ENCODE measurements around the gene IER3. TPM values are rescaled to one million over a fixed set of nuclear protein-coding genes. Genes with fewer than 3 reads are reported as not detected.
"Not testable (repeated sequence)": the region's sequence is repeated elsewhere in the genome, so short reads cannot be mapped to it uniquely, and the experiment has no call there.

The IER3 gene
- total and polyA plus RNA-seq, 9 of the 15 experiments (the other 6 are each of a cell fraction or from before 2014, with no cell fraction given), result 1.5 to 30.0 (median 11.5) TPM

GRCh38 chr6:30756405-30757003 lies 12.2 kb upstream of the IER3 start:
- DNase-seq (ENCODE audit: extremely low read depth in 1 of 4, low spot score in 3 of 4); in situ Hi-C loops (cut with MboI); FAIRE-seq; H2AFZ ChIP-seq (ENCODE audit: low read depth, low read length); H4K20me1 ChIP-seq (replicated peaks; ENCODE audit: control insufficient read depth, insufficient read depth, low read length); H3K27ac ChIP-seq (ENCODE audit: extremely low read depth, low read depth, low read length); H3K4me2 ChIP-seq (ENCODE audit: insufficient read depth, low read length); H3K27me3 ChIP-seq (ENCODE audit: control insufficient read depth in 2 of 2, insufficient read depth in 2 of 2, low read length in 2 of 2); ATAC-seq; intact Hi-C loops (cut with micrococcal nuclease); H3K9ac ChIP-seq (ENCODE audit: insufficient read depth in 1 of 2, low read depth in 2 of 2, low read length in 2 of 2); BruUV-seq (replicated peaks); H3K9me1 ChIP-seq (ENCODE audit: control insufficient read depth, insufficient read depth, low read length); H3K36me3 ChIP-seq (ENCODE audit: control insufficient read depth, insufficient read depth, low read length); H3K4me3 ChIP-seq; H3K9me3 ChIP-seq (replicated peaks; ENCODE audit: control insufficient read depth, insufficient read depth, low read depth, low read length); CTCF ChIA-PET (ENCODE audit: low intra/inter-chr PET ratio); H3K79me2 ChIP-seq (ENCODE audit: control insufficient read depth, insufficient read depth, low read length): not testable (repeated sequence)
- POLR2A ChIA-PET, result interaction anchor here (1.1 to 1.4 kb wide), 5 partner anchors 10 to 26 kb away, joined by 3 to 6 read pairs (median 3); partner anchors contain the start of gene IER3
- H3K4me1 ChIP-seq (replicated peaks in 1 of 2; ENCODE audit: control insufficient read depth in 2 of 2, insufficient read depth in 2 of 2, low read length in 2 of 2), result peaks cover 8 to 17% of the 10 kb centered on the region in 2 experiments
- TF ChIP-seq CBX1 (IDR thresholded peaks at IDR 0.05; ENCODE audit: low read depth) (peak; percentile 93), CHD4 (IDR thresholded peaks at IDR 0.05; ENCODE audit: insufficient read depth, insufficient replicate concordance, low read depth, low read length, poor library complexity, severe bottlenecking) (peak; percentile 71), HDAC2 (IDR thresholded peaks at IDR 0.05) (peak; percentile 87), ADNP (tag; IDR thresholded peaks at IDR 0.05) (peak; percentile 93), ZNF121 (CRISPR knock-in tag; conservative IDR thresholded peaks at IDR 0.05) (peak; percentile 72), KDM1A (IDR thresholded peaks at IDR 0.05) (peak; percentile 88 to 92; a peak in 3 of 4 replicates), HDGF (IDR thresholded peaks at IDR 0.05) (peak; percentile 35; the same call in 1 of the 2 replicates), BCOR (IDR thresholded peaks at IDR 0.05) (peak; percentile 98), RCOR1 (IDR thresholded peaks at IDR 0.05; ENCODE audit: borderline replicate concordance in 1 of 2, low read depth in 2 of 2, low read length in 2 of 2) (peak in 1 of 2 experiments; percentile 81; a peak in 2 of 4 replicates), CBX3 (IDR thresholded peaks at IDR 0.05; ENCODE audit: borderline replicate concordance in 1 of 2, low read length in 2 of 2) (peak in 1 of 2 experiments; percentile 40; a peak in 1 of 3 replicates), SMARCA5 (IDR thresholded peaks at IDR 0.05) (peak; percentile 91), PHF20 (IDR thresholded peaks at IDR 0.05; ENCODE audit: partially characterized antibody) (peak; percentile 66), RBM25 (IDR thresholded peaks at IDR 0.05; ENCODE audit: low read depth, low read length, severe bottlenecking) (peak; percentile 90)
- 63% methylated on average over 7 of the region's 7 CpGs for WGBS (ENCODE audit: insufficient coverage, low coverage, missing lambda C conversion rate)
